Measurements from ENCODE around the gene CUEDC2.
"Not testable (repeated sequence)": the region's sequence is repeated elsewhere in the genome, so short reads cannot be mapped to it uniquely, and the experiment has no call there.

The CUEDC2 gene

GRCh38 chr10:102462512-102463054 is 30.2 kb upstream of the CUEDC2 start:
- no peak for DNase-seq (ENCODE audit: low read depth)
- no peak overlapping the region for H3K4me3 ChIP-seq (ENCODE audit: low read length)
- no peak for TF ChIP-seq CTCF (conservative IDR thresholded peaks at IDR 0.05; ENCODE audit: low read depth, low read length)

GRCh38 chr10:102461187-102462054 is 29.0 kb upstream of the CUEDC2 start:
- DNase-seq (ENCODE audit: low read depth), result peak; percentile 61
- no peak for TF ChIP-seq CTCF (conservative IDR thresholded peaks at IDR 0.05; ENCODE audit: low read depth, low read length)
- H3K4me3 ChIP-seq (ENCODE audit: low read length), result peak overlapping the region; percentile 50

GRCh38 chr10:102460836-102461186 is 28.4 kb upstream of the CUEDC2 start:
- H3K4me3 ChIP-seq (ENCODE audit: low read length), result peak overlapping the region; percentile 50
- DNase-seq (ENCODE audit: low read depth), result no peak
- no peak for TF ChIP-seq CTCF (conservative IDR thresholded peaks at IDR 0.05; ENCODE audit: low read depth, low read length)

- no peak for DNase-seq (ENCODE audit: low read depth)
- no peak for TF ChIP-seq CTCF (conservative IDR thresholded peaks at IDR 0.05; ENCODE audit: low read depth, low read length)
- no peak overlapping the region for H3K4me3 ChIP-seq (ENCODE audit: low read length)
Measured at GRCh38 chr10:102458656-102459055, 26.3 kb upstream of the CUEDC2 start.

- H3K4me3 ChIP-seq (ENCODE audit: low read length), result no peak overlapping the region
- DNase-seq (ENCODE audit: low read depth), result no peak
- TF ChIP-seq CTCF (conservative IDR thresholded peaks at IDR 0.05; ENCODE audit: low read depth, low read length), result no peak
Measured at GRCh38 chr10:102457591-102458150, 25.3 kb upstream of the CUEDC2 start.

- no peak for TF ChIP-seq CTCF (conservative IDR thresholded peaks at IDR 0.05; ENCODE audit: low read depth, low read length)
Measured at GRCh38 chr10:102455893-102456471, 23.6 kb upstream of the CUEDC2 start.

GRCh38 chr10:102454662-102455487 is 22.5 kb upstream of the CUEDC2 start:
- H3K4me3 ChIP-seq (ENCODE audit: low read length); DNase-seq (ENCODE audit: low read depth): not testable (repeated sequence)

More at GRCh38 chr10:102455893-102456471, 23.6 kb upstream of the CUEDC2 start:
- H3K4me3 ChIP-seq (ENCODE audit: low read length), result no peak overlapping the region
- peak; percentile 91 for DNase-seq (ENCODE audit: low read depth)

Measured in retinal pigment epithelial cell (primary cell).